Islet of Langerhans (tissue), 1 donor: ENCODE measurements around the gene BCO1.

Source experiments
- FAIRE-seq: peaks from one replicate; lab custom pipeline; 2011; peaks lifted over from hg19 to GRCh38; lab: Jason Lieb, UNC

Gene BCO1

GRCh38 chr16:81232740-81233367, 5.6 kb upstream of the BCO1 start:
- no peak for FAIRE-seq

GRCh38 chr16:81237282-81237681, 1.2 kb upstream of the BCO1 start:
- no peak for FAIRE-seq

- FAIRE-seq, result no peak
Measured at GRCh38 chr16:81237942-81238295, 570 bp upstream of the BCO1 start.

- no peak for FAIRE-seq
Measured at GRCh38 chr16:81239367-81240121, 1.1 kb downstream of the BCO1 start.

- no peak for FAIRE-seq
Measured at GRCh38 chr16:81241706-81242105, 3.2 kb downstream of the BCO1 start.

- FAIRE-seq, result no peak
Measured at GRCh38 chr16:81242977-81243618, 4.6 kb downstream of the BCO1 start.

- no peak for FAIRE-seq
Measured at GRCh38 chr16:81243942-81244341, 5.5 kb downstream of the BCO1 start.

- FAIRE-seq, result no peak
Measured at GRCh38 chr16:81251871-81252270, 13.4 kb downstream of the BCO1 start.

- no peak for FAIRE-seq
Measured at GRCh38 chr16:81253141-81253540, 14.7 kb downstream of the BCO1 start.

- no peak for FAIRE-seq
Measured at GRCh38 chr16:81254922-81255526, 16.5 kb downstream of the BCO1 start.

- no peak for FAIRE-seq
Measured at GRCh38 chr16:81259916-81260315, 21.4 kb downstream of the BCO1 start.

- FAIRE-seq, result no peak
Measured at GRCh38 chr16:81261049-81261648, 22.7 kb downstream of the BCO1 start.

- FAIRE-seq, result no peak
Measured at GRCh38 chr16:81263470-81264220, 25.2 kb downstream of the BCO1 start.

GRCh38 chr16:81264386-81264785, 25.9 kb downstream of the BCO1 start:
- FAIRE-seq, result no peak

- no peak for FAIRE-seq
Measured at GRCh38 chr16:81265052-81265451, 26.6 kb downstream of the BCO1 start.

- no peak for FAIRE-seq
Measured at GRCh38 chr16:81265658-81266451, 27.4 kb downstream of the BCO1 start.

GRCh38 chr16:81266680-81267095, 28.2 kb downstream of the BCO1 start:
- no peak for FAIRE-seq

GRCh38 chr16:81268509-81268908, 30.0 kb downstream of the BCO1 start:
- no peak for FAIRE-seq

GRCh38 chr16:81273223-81273950, 34.9 kb downstream of the BCO1 start:
- no peak for FAIRE-seq

GRCh38 chr16:81275064-81275532, 36.6 kb downstream of the BCO1 start:
- FAIRE-seq, result no peak
